Measurements from ENCODE around the gene NADK.

The NADK gene, protein sequence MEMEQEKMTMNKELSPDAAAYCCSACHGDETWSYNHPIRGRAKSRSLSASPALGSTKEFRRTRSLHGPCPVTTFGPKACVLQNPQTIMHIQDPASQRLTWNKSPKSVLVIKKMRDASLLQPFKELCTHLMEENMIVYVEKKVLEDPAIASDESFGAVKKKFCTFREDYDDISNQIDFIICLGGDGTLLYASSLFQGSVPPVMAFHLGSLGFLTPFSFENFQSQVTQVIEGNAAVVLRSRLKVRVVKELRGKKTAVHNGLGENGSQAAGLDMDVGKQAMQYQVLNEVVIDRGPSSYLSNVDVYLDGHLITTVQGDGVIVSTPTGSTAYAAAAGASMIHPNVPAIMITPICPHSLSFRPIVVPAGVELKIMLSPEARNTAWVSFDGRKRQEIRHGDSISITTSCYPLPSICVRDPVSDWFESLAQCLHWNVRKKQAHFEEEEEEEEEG

DNA sequence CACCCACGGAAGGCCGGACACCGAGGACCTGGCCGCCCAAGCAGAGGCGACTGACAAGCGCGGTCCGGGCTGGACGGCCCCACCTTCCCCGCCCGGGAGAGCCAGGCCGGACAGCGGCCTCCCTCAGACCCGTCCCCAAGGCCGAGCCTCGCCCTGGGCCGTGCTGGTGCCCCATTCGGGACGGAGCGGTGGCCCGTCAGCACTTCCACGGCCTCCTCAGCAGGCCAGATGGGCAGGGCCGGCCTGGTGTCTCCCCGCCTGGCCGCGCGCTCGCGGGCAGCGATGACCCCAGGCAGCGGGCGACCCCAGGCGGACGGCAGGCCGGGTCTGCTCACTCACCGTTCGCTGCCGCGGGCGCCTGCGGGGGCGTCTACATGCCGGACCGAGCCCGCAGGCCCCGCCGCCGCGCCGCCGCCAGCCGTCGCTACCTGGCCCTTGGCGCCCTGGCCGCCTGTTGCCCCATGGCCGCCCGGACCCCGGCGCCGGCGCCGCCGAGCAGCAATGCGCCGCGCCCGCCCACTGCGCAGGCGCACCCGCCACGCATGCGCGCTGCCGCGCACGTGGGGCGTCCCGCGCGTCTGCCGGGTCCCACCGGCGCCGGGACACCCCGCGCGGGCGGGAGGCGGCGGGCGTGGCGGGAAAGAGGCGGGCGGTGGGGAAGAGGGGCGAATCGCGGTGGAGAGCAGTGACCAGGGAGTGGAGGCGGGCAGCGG is at the start of gene NADK:
NADK (minus strand) TSS at position 521 of the 713 bp plus-strand sequence. CDS start 13,064 bp downstream, outside the sequence.
- DNase-seq = peak; percentile 81

DNA sequence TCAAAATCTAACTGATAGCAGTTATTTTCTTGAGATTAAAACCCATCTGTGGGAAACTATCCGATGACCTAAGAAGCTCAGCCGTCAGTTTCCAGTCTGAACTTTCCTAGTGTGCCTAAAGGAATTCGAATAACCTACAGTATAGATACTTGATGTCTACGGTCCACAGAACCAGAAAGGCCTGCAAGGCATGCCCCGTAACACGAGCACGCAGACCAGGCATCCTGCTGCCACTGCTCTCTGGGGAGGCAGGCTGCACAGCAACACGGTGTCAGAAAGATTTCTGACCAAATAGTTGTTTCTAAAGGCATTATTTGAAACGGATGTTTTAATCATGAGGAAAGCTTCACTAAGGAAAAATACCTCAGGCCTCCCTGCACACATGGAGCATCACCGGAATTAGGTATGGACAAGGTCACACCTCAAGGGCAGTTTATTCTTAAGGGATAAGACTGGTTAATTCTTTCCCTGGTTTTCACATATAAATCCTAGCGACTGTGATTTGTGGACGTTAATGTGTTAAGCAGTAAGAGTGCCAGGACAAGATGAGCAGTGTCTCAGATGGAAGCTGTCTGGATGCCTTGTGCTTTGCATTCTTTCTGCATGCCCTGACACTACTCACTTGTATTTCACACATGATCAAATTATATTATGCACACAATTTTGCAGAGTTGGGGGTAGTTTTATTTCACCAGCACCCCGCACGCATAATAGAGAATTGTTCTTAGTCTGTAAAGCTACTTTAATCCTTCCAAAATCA is 49.0 kb upstream of the NADK start:
- no peak for DNase-seq

DNA sequence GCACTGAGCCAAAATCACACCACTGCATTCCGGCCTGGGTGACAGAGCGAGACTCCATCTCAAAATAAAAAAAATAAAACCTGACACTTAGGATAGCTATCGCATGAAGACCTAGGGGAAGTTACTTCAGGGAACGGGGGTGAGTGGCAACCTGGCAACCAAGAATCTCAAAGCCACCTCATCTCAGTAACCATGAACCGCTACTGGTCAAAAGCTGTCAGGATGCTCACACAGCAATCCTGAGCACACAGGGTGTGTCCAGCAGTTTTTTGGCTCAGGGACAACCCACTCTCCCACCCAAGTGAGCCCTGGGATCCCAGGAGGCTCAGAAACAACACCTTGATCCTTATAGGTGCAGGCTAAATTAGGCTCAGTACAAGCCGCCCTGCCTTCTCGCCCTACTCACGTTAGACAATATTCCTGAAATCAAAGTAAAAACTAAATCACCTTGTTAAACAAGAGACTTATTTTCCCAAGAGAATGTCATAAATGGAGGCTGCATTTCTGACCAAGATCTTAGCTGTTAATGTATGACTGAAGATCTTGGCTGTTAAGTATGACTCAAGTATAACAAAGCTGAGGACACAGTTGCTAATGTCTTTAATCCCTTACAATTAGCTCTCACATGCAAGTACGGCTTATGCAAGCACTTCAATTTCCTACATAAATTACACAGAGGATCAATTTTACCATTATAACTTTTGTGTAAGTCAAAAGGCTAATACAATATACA is 48.3 kb upstream of the NADK start:
- DNase-seq = no peak

DNA sequence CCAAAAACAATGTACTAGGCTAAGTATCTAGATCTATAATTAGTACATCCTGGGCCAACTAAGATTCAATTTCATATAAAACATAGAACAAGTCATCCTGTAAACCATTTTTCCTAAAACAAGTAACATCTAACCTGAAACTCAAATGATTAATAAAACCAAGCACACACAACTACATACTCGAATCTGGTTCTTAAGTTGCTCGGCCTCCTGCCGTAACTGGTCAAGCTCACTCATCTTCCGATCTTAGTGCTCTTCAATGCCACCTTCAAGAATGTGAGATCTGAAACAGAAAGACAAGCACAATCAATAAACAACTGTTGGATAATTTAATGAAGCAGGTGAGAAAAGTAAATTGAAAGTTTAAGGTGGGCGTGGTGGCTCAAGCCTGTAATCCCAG is 46.9 kb upstream of the NADK start:
- no peak for DNase-seq

GRCh38 chr1:1819762-1820161 is 41.5 kb upstream of the NADK start:
- DNase-seq = no peak

DNA sequence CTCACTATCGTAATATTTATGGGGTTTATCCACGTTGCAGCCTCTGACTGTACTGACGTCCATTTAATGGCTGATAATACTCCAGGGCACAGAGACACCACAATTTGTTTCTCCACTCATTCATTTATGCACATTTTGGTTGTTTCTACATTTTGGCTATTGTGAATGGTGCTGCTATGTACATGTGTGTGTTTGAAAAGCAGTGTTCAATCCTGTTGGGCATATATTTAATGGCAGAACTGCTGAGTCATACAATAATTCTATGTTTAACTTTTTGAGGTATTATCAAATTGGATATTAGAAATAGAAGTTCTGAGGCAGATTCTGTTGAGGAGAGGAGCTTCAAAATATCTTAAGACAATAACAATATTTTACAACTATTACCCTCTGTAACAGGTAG is 39.0 kb upstream of the NADK start:
- no peak for DNase-seq

DNA sequence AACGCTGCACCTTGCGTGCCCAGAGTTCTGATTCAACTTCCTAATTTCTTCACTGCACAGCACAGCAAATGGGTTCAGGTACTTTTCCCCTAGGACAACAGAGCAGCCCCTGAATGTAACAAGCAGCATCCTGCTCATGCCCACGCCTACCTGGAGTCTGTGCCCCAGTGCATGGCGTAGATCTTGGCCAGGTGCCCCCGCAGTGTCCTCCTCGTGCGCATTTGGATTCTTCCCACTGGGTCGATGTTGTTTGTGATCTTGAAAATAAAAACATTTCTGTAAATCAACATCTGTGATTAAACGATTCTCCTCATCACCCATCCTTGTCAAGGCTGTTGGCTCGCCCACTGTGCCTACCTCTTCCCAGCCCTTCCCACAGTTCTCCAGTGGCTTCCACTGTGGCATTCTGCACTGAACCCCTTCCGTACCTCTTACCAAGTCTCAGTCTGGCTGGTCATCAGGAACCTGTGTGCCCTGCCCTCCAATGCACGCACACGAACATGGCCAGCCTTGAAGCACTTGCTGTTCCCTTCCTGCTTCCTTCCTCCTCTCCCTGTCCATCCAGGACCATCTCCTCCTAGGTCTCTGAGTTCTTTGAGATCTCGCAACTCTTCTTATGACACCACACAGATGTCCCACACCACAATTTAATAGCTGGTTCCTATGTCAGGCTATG is 37.5 kb upstream of the NADK start:
- DNase-seq = no peak

GRCh38 chr1:1809489-1809888 is 31.2 kb upstream of the NADK start:
- DNase-seq = no peak

GRCh38 chr1:1808206-1808605 is 29.9 kb upstream of the NADK start:
- DNase-seq = no peak

DNA sequence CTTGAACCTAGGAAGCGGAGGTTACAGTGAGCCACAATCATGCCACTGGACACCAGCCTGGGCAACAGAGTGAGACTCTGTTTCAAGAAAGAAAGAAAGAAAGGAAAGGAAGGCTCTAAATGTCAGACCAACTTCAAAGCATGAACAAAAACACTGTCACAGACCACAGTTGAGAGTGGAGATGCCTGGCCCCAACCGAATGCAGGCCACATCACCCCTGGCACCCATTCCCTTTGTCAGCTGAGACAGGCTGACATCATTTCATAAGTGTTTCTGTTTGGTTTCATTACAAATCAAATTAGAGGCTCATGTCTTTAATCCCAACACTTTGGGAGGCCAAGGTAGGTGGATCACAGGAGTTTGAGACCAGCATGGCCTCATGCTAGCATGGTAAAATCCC is 28.6 kb upstream of the NADK start:
- DNase-seq = no peak

DNA sequence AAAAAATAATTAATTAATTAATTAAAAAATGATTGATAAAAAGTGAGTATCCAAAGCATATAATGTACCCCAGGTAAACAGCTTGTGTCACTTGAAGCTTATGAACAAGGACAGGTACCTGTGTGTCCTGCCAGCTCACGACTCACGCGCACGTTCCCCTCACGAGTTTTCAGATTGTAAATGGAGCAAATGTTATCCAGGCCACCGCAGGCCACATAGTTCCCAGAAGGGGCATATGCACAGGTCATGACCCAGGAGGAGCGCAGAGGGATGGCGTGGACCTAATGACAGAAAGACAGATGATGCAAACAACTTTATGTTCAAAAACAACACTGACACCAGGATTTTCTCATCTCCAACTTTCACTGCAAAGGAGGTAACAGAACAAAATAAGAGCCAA is 26.0 kb upstream of the NADK start:
- DNase-seq = no peak

DNA sequence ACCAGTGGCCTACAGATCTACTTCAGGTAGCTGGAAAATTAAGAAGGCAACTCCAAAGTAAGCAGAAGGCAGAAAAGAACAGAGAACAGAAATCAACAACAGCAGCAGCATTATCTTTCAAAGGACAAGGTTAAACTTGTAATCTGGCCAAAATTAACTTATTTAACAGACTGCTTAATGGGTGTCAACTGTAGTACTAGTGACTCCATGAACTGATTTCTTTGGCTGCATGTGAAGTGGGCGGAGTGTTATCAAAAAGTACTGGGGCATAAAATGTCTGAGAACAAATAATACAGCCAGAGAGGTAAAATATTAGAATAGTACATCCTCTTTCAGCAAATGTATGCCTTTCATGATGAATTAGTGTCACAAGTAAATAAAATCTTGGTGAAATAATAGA is 24.6 kb upstream of the NADK start:
- no peak for DNase-seq

DNA sequence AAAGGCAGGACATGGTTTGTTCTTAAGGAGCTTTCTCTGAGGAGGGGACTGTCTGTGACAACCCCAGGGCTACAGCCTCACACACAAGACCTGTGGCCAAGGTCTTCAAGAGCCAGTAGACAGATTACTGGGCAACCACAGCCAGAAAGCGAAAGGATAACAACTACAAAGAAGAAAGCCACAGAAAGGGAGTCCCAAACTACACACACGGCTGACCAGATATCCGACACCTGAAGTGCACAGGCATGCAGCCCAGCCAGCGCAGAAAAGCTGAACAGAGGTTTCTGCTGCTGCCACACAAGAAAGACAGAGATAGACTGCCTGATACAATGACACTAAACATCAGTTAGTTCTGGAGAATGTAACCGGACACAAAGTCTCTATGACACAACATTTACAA is 21.4 kb upstream of the NADK start:
- no peak for DNase-seq

GRCh38 chr1:1797731-1798341 is 19.6 kb upstream of the NADK start:
- DNase-seq = no peak

GRCh38 chr1:1796466-1796865 is 18.2 kb upstream of the NADK start:
- DNase-seq = no peak

GRCh38 chr1:1794999-1795398 is 16.7 kb upstream of the NADK start:
- no peak for DNase-seq

- DNase-seq = no peak
Measured at GRCh38 chr1:1793481-1794244, 15.4 kb upstream of the NADK start.

DNA sequence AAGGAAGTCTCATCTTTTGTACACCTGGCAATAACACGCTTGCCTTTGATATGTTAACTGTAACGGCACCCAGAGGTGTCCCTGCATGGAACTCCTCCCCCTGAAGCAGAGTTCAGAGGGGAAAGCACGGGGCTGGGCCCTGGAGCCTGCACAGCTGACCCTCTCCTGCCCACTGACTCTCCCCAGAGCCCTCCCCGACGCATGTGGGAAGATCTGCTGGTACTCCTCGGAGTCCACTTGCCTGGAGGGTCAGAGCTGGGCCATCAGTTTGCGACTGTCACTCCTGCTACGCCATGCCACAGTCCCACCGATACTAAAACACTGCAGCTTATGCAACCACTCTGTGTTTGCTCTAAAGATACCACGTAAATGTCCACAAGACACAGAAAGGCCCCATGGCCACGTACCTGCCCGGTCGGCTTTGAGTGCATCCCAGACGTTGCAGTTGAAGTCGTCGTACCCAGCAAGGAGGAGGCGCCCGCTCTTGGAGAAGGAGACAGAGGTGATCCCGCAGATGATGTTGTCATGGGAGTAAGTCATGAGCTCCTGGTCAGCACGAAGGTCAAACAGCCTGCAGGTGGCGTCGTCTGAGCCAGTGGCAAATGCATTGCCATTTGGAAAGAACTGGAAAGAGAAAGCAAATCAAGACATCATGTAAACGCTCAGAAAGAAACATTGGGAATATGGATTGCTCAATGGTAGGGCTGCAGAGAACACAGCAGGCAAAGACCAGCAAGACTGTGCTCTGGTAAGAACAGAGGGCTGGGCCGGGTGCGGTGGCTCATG is 10.6 kb upstream of the NADK start:
- no peak for DNase-seq

DNA sequence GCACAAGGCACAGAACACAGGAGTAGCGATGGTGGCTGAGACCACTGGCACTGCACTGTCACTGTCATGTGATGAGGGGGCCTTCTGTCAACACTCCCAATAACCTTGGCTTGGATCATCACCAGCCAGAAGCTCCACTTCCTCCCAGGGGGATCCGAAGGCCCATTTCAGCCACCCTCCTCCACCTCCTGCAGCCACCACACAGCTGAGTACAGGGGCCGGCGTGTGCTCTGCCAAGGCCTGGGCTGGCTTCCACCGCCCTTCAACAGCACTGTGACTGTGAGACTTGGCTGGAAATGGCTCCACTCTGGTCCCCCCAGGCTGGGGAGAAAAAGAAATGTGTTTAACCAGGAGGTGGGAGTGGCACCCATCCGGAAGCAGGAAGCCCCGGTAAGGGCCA is 9.9 kb upstream of the NADK start:
- no peak for DNase-seq
